GM12872 (cell line): ENCODE results near the gene KRCC1.

Experiments used
- CTCF ChIP-seq: IDR thresholded peaks from 3 replicates; pipeline ENCODE4 v1.5.1; 2011; ENCODE audit warnings: low read depth, mild to moderate bottlenecking, low read length, moderate library complexity; ENCODE audit not compliant: insufficient read depth

KRCC1 gene

DNA sequence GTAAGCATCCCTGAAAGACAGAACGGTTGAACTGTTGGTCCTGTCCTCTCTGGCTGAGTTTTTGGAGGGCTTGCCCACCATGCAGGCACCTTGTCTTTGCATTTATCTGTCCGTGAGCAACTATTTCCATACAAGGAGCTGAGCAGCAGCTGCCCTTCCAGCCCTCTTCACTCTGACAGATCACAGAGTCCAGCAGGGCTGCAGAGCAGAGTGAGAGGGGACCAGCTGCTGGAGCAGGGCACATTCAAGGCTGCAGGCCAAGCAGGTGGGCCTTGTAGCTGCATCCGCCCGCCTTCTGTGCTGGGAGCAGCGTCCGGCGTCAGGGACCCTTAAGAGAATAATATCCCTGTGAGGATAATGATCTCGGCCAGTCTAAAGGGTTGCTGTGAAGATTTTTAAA, 21.5 kb upstream of the KRCC1 start:
- TF ChIP-seq CTCF, result no peak

DNA sequence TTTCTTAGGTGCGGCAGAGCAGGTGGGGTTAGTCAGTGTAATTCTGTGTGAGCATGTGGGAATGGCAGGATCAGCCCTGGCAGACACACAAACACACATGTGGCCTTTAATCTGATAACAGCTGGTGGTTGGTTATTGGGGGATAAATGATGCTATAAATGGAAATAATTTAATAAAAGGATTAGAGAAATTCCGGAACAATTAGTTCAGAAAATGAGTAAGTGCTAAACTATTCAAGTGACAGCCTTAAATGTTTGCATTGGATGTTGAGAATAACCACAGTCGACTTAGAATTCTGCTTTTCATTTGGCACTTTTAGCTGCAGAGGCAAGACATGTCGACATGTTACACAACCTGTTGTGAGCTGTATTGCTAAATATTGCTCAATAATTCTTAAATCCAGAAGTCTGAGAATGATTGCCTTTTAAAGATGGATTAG, 19.3 kb upstream of the KRCC1 start:
- no peak for TF ChIP-seq CTCF

DNA sequence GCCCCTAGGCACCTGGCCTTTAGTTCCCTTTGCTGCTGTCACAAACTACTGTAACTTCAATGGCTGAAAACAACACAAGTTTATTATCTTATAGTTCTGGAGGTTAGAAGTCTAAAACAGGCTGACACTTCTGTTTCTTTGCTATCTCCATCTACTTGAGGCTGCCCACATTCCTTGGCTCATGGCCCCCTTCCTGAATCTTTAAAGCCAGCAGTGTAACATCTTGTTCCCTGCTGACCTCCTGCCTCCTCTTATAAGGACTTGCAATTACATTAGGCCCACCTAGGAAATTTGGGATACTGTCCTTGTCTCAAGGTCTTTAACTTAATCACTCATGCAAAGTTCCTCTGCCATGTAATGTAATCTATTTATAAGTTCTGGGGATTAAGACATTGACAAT, 18.6 kb upstream of the KRCC1 start:
- TF ChIP-seq CTCF, result no peak

DNA sequence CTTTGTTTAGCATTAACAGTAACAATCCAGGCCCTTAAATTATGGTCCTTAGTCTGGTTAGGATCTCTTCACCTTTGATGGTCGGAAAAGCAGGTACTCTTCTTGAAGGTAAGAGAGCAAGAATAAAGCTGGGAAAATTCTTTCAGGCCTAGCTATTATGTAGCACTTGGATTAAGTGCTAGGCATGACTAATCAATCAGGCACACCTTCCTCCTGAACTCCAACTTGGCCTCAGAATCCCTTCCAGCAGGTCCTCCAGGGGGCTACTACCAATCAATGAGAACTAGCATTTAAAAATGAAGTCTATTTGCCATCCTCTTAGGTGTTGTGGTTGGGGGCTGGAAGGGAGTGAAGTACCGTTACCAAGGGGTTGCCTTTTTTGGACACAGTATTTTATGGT, 15.8 kb upstream of the KRCC1 start:
- no peak for TF ChIP-seq CTCF

GRCh38 chr2:88070055-88070454, 14.5 kb upstream of the KRCC1 start:
- TF ChIP-seq CTCF, result no peak

- no peak for TF ChIP-seq CTCF
Measured at GRCh38 chr2:88069117-88069516, 13.5 kb upstream of the KRCC1 start.

DNA sequence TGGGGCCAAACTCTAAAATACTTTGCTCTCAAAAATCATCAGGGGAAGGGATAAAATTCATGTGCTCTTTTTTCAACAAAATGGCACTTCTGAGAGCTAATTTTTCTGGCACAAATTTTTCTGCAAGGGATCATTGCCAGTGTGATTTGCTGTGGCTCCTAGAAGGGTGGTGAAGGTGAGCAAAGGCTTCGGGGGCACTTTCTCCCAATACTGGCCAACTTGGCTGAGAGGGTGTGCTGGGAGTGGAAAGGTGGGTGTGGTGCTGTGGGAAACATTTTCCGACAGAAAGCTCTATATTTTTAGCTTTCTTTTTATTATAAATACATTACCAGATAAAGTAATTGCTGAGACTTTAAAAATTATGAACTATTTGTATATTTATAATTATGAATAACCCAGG, 12.5 kb upstream of the KRCC1 start:
- no peak for TF ChIP-seq CTCF

DNA sequence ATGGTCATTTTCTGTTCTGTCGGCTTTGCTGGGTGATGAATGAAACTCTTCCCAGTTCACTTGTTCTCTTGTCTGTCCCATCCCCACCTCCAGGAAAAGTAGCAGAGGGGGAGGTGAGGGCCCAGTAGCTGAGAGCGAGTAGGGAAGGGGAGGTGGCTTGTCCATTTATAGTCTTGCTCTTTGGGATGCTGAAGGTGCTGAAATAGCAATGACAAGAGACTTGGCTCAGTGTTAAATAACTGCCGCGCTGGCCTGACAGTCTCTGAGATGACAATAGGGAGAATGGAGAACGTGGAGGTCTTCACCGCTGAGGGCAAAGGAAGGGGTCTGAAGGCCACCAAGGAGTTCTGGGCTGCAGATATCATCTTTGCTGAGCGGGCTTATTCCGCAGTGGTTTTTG, 12.0 kb upstream of the KRCC1 start, which contains the start of gene SMYD1:
Gene SMYD1, plus strand, starts transcription at position 228 of the 400 bp plus-strand sequence. Its CDS starts 40 bp downstream, at position 268.
- TF ChIP-seq CTCF, result no peak
